SK-N-SH treated with all-trans-retinoic acid at 6 μM for 48 hours (cell line): ENCODE data around the gene CARD10.

Experiments
- ATAC-seq: fragments of 200-7000 bp; cut with Tn5 transposase; 3 replicates; pipeline ENCODE4 v1.9.1; 2020; ENCODE audit warnings: mild to moderate bottlenecking, moderate library complexity
- ARNTL ChIP-seq: fragments of 450-650 bp; formaldehyde crosslinking; IDR thresholded peaks from 2 replicates; pipeline ENCODE4 v1.5.0; 2020; ENCODE audit warnings: low read depth, mild to moderate bottlenecking, moderate library complexity, borderline replicate concordance
- BACH2 ChIP-seq: fragments of 250-450 bp; sonication (Bioruptor Pico); IDR thresholded peaks from 2 replicates; pipeline ENCODE4 v1.9.0; 2021; ENCODE audit warnings: mild to moderate bottlenecking, borderline replicate concordance
- CSDC2 ChIP-seq: fragments of 250-450 bp; sonication (Bioruptor Pico); IDR thresholded peaks from 2 replicates; pipeline ENCODE4 v1.5.0; 2020; ENCODE audit warnings: mild to moderate bottlenecking, moderate library complexity
- ESRRG ChIP-seq: fragments of 250-450 bp; sonication (Bioruptor Pico); IDR thresholded peaks from 2 replicates; pipeline ENCODE4 v1.6.1; 2021; ENCODE audit warnings: mild to moderate bottlenecking
- GLIS3 ChIP-seq: fragments of 250-450 bp; sonication (Bioruptor Pico); IDR thresholded peaks from 2 replicates; pipeline ENCODE4 v1.5.0; 2020; ENCODE audit warnings: mild to moderate bottlenecking, moderate library complexity
- ISL1 ChIP-seq: fragments of 250-450 bp; sonication (Bioruptor Pico); IDR thresholded peaks from 2 replicates; pipeline ENCODE4 v2.1.2; 2022; ENCODE audit warnings: mild to moderate bottlenecking, moderate library complexity
- OSR1 ChIP-seq: fragments of 250-450 bp; sonication (Bioruptor Pico); IDR thresholded peaks from 2 replicates; pipeline ENCODE4 v1.8.0; 2022; ENCODE audit warnings: moderate library complexity, mild to moderate bottlenecking, inconsistent platforms
- RARB ChIP-seq: fragments of 250-450 bp; sonication (Bioruptor Pico); IDR thresholded peaks from 2 replicates; pipeline ENCODE4 v1.8.0; 2021; ENCODE audit warnings: mild to moderate bottlenecking, moderate library complexity
- TCF4 ChIP-seq: fragments of 250-450 bp; sonication (Bioruptor Pico); IDR thresholded peaks from 2 replicates; pipeline ENCODE4 v1.8.0; 2021; ENCODE audit warnings: mild to moderate bottlenecking, moderate library complexity, borderline replicate concordance
- TOX ChIP-seq: fragments of 250-450 bp; sonication (Bioruptor Pico); IDR thresholded peaks from 2 replicates; pipeline ENCODE4 v1.8.0; 2021; ENCODE audit warnings: mild to moderate bottlenecking, moderate library complexity, borderline replicate concordance
- ZC3H10 ChIP-seq: fragments of 250-450 bp; sonication (Bioruptor Pico); IDR thresholded peaks from 2 replicates; pipeline ENCODE4 v1.5.1; 2021; ENCODE audit warnings: mild to moderate bottlenecking, moderate library complexity
- ZFP3 ChIP-seq: fragments of 250-450 bp; sonication (Bioruptor Pico); IDR thresholded peaks from 2 replicates; pipeline ENCODE4 v1.5.0; 2020; ENCODE audit warnings: mild to moderate bottlenecking, moderate library complexity
- ZFP30 ChIP-seq: fragments of 450-650 bp; formaldehyde crosslinking; IDR thresholded peaks from 2 replicates; pipeline ENCODE4 v1.5.0; 2022; ENCODE audit warnings: mild to moderate bottlenecking, moderate library complexity
- ZNF565 ChIP-seq: fragments of 450-650 bp; formaldehyde crosslinking; conservative IDR thresholded peaks from 2 replicates; pipeline ENCODE4 v1.5.0; 2020; ENCODE audit warnings: low read depth, mild to moderate bottlenecking, moderate library complexity
- ZNF70 ChIP-seq: fragments of 450-650 bp; formaldehyde crosslinking; IDR thresholded peaks from 2 replicates; pipeline ENCODE4 v1.5.0; 2020; ENCODE audit warnings: mild to moderate bottlenecking, moderate library complexity
- ZNF8 ChIP-seq: fragments of 450-650 bp; formaldehyde crosslinking; IDR thresholded peaks from 2 replicates; pipeline ENCODE4 v1.5.0; 2020; ENCODE audit warnings: mild to moderate bottlenecking, moderate library complexity
- TF ChIP-seq, protein P1 (sequence below): fragments of 250-450 bp; sonication (Bioruptor Pico); IDR thresholded peaks from 2 replicates; pipeline ENCODE4 v1.5.0; 2020; ENCODE audit warnings: mild to moderate bottlenecking, moderate library complexity
- TF ChIP-seq, protein P2 (sequence below): fragments of 250-450 bp; sonication (Bioruptor Pico); IDR thresholded peaks from 2 replicates; pipeline ENCODE4 v1.8.0; 2021; ENCODE audit warnings: low read depth, mild to moderate bottlenecking, moderate library complexity, borderline replicate concordance
- TF ChIP-seq, protein P3 (sequence below): fragments of 250-450 bp; sonication (Bioruptor Pico); IDR thresholded peaks from 2 replicates; pipeline ENCODE4 v1.5.1; 2020; ENCODE audit warnings: low read depth, mild to moderate bottlenecking, moderate library complexity
- TF ChIP-seq, protein P4 (sequence below): fragments of 250-450 bp; sonication (Bioruptor Pico); IDR thresholded peaks from 2 replicates; pipeline ENCODE4 v1.8.0; 2020; ENCODE audit warnings: mild to moderate bottlenecking, moderate library complexity, borderline replicate concordance

CARD10 gene

DNA sequence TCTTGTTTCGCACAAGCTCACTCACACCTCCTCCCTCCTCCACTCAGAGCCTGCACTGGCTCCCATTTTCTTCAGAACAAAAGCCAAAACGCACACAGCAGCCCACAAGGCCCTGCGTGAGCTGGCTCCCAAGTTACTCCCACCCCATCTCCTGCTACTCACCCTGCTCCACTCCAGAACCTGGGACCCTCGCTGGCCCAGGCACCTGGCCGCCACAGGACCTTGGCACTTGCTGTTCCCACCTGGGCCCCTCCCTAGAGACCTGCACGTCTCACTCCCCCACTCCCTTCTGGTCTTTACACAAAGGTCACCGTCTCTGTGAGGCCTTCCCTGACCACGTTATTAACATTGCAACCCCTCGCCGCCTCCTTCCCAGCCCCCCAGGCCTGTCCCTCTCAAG lies 32.1 kb downstream of the CARD10 start:
- no peak for ATAC-seq
- TF ChIP-seq, protein P1, sequence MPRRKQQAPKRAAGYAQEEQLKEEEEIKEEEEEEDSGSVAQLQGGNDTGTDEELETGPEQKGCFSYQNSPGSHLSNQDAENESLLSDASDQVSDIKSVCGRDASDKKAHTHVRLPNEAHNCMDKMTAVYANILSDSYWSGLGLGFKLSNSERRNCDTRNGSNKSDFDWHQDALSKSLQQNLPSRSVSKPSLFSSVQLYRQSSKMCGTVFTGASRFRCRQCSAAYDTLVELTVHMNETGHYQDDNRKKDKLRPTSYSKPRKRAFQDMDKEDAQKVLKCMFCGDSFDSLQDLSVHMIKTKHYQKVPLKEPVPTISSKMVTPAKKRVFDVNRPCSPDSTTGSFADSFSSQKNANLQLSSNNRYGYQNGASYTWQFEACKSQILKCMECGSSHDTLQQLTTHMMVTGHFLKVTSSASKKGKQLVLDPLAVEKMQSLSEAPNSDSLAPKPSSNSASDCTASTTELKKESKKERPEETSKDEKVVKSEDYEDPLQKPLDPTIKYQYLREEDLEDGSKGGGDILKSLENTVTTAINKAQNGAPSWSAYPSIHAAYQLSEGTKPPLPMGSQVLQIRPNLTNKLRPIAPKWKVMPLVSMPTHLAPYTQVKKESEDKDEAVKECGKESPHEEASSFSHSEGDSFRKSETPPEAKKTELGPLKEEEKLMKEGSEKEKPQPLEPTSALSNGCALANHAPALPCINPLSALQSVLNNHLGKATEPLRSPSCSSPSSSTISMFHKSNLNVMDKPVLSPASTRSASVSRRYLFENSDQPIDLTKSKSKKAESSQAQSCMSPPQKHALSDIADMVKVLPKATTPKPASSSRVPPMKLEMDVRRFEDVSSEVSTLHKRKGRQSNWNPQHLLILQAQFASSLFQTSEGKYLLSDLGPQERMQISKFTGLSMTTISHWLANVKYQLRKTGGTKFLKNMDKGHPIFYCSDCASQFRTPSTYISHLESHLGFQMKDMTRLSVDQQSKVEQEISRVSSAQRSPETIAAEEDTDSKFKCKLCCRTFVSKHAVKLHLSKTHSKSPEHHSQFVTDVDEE = no peak
- TF ChIP-seq OSR1 = no peak
- TF ChIP-seq, protein P2, sequence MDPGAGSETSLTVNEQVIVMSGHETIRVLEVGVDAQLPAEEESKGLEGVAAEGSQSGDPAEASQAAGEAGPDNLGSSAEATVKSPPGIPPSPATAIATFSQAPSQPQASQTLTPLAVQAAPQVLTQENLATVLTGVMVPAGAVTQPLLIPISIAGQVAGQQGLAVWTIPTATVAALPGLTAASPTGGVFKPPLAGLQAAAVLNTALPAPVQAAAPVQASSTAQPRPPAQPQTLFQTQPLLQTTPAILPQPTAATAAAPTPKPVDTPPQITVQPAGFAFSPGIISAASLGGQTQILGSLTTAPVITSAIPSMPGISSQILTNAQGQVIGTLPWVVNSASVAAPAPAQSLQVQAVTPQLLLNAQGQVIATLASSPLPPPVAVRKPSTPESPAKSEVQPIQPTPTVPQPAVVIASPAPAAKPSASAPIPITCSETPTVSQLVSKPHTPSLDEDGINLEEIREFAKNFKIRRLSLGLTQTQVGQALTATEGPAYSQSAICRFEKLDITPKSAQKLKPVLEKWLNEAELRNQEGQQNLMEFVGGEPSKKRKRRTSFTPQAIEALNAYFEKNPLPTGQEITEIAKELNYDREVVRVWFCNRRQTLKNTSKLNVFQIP (CRISPR knock-in tag) = no peak
- TF ChIP-seq, all 23 proteins: peak for 0

DNA sequence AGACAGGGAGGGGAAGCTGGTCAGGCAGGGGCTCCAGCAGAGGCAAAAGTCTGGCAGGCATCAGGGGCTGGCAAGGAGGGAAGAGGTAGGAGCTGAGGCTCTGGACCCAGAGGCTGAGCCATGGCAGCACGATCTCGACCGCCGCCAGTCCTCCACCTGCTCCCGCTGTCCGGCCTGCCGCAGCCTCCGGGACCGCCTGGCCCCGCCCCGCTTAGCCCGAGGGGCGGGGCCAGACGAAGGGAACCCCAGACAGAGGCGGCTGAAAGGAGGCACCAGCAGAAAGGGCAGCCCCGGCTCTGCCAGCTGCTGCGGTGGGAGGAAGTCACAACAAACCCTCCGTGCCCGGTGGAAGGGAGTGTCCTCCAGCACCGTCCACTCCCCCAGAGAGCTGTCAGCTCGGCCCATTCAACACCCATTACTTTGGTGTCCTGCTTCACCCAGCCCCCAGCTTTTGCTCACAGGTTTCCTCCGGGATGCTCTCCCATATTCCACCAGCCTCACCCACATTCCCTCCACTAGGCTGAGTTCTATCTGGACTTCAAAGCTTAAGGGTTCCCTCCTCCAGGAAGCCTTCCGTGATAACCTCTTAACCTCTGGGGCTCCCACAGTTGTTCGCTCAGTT lies 32.9 kb downstream of the CARD10 start, which contains the start of gene MFNG:
Gene MFNG (minus strand): TSS at position 161 of the 622 bp plus-strand sequence. CDS start 207 bp downstream, outside the sequence.
- TF ChIP-seq ISL1 (no peak), ZNF8 (CRISPR knock-in tag) (no peak), ZFP3 (CRISPR knock-in tag) (no peak), ARNTL (CRISPR knock-in tag) (no peak), ZNF565 (CRISPR knock-in tag) (no peak), OSR1 (no peak), GLIS3 (CRISPR knock-in tag) (no peak), ZNF70 (CRISPR knock-in tag) (no peak), ESRRG (no peak), RARB (CRISPR knock-in tag) (no peak), ZFP30 (CRISPR knock-in tag) (no peak), TCF4 (CRISPR knock-in tag) (no peak), BACH2 (CRISPR knock-in tag) (no peak), CSDC2 (no peak), TOX (CRISPR knock-in tag) (no peak)
- TF ChIP-seq, protein P3, sequence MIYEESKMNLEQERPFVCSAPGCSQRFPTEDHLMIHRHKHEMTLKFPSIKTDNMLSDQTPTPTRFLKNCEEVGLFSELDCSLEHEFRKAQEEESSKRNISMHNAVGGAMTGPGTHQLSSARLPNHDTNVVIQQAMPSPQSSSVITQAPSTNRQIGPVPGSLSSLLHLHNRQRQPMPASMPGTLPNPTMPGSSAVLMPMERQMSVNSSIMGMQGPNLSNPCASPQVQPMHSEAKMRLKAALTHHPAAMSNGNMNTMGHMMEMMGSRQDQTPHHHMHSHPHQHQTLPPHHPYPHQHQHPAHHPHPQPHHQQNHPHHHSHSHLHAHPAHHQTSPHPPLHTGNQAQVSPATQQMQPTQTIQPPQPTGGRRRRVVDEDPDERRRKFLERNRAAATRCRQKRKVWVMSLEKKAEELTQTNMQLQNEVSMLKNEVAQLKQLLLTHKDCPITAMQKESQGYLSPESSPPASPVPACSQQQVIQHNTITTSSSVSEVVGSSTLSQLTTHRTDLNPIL (CRISPR knock-in tag) = no peak
- TF ChIP-seq, protein P4, sequence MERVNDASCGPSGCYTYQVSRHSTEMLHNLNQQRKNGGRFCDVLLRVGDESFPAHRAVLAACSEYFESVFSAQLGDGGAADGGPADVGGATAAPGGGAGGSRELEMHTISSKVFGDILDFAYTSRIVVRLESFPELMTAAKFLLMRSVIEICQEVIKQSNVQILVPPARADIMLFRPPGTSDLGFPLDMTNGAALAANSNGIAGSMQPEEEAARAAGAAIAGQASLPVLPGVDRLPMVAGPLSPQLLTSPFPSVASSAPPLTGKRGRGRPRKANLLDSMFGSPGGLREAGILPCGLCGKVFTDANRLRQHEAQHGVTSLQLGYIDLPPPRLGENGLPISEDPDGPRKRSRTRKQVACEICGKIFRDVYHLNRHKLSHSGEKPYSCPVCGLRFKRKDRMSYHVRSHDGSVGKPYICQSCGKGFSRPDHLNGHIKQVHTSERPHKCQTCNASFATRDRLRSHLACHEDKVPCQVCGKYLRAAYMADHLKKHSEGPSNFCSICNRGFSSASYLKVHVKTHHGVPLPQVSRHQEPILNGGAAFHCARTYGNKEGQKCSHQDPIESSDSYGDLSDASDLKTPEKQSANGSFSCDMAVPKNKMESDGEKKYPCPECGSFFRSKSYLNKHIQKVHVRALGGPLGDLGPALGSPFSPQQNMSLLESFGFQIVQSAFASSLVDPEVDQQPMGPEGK (CRISPR knock-in tag) = no peak

DNA sequence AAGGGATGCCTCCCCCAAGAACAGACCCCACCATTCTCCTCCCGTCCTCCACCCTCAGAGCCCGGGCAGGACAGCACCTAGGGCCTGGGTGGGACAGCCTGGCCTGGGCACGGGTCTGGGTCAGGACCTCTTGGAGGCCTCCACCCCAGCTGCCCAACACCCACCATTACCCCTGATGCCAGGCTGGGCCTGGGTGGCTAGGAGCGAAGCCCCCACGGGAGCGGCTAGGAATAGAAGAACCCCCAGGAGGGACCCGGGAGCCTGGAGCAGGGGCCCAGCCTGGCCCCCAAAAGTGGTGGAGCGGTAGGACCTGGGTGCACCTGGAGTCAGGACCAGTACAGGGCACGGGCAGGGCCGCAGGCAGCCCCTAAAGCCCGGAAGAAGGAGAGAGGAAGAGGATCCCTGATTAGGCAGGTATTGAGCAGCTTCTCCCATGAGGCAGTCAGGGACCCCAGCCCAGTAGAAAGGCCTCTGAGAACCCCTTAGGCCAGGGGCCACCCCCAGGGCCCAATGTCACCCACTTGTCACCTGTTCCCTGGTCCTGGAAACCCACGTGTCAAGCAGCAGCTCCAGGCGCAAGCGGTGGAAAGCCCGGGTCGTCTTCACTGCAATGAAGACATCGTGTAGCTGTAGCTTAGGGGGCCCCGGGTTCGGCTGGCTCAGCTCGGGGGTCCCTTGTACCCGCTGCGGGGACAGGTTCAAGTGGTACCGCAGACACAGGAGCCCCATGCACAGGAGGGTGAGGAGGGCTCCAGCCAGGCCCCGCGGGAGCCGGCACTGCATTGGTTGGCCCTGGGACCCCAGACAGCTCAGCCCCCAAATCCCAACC lies 33.6 kb downstream of the CARD10 start:
- no peak for ATAC-seq
- TF ChIP-seq ZFP3 (CRISPR knock-in tag) (no peak), CSDC2 (no peak), RARB (CRISPR knock-in tag) (no peak), ZC3H10 (no peak), GLIS3 (CRISPR knock-in tag) (no peak), ZNF565 (CRISPR knock-in tag) (no peak)
- TF ChIP-seq, protein P1 = no peak
- TF ChIP-seq, all 23 proteins: peak for 0

More for the DNA sequence above, 32.9 kb downstream of the CARD10 start, which contains the start of gene MFNG:
- peak; percentile 89 for ATAC-seq
